Prostate gland (tissue), 2 donors: ENCODE data around the gene COL15A1.

Experiments used
- POLR2A ChIP-seq: fragments of 450-650 bp; IDR thresholded peaks from one replicate; pipeline ENCODE4 v1.6.1; 2016; ENCODE audit warnings: antibody characterized with exemption, mild to moderate bottlenecking
- POLR2AphosphoS5 ChIP-seq: sonication (generic); formaldehyde crosslinking; IDR thresholded peaks from one replicate; pipeline ENCODE4 v1.6.1; 2017; ENCODE audit warnings: antibody characterized with exemption
- TF ChIP-seq, protein P1 (sequence below), 4 experiments: fragments of 200-600 bp in 2 of 4; fragments of 450-650 bp in 2 of 4; sonication (generic) in 2 of 4; IDR thresholded peaks; 1 replicate in 3 of 4; 2 replicates in 1 of 4; pipeline ENCODE4 v1.5.1; 2016 to 2019; ENCODE audit warnings: antibody characterized with exemption in 4 of 4, mild to moderate bottlenecking in 2 of 4, moderate library complexity in 2 of 4

GRCh38 chr9:98998441-98999151, 54.9 kb downstream of the COL15A1 start:
- TF ChIP-seq POLR2A, result no peak
- TF ChIP-seq, protein P1, sequence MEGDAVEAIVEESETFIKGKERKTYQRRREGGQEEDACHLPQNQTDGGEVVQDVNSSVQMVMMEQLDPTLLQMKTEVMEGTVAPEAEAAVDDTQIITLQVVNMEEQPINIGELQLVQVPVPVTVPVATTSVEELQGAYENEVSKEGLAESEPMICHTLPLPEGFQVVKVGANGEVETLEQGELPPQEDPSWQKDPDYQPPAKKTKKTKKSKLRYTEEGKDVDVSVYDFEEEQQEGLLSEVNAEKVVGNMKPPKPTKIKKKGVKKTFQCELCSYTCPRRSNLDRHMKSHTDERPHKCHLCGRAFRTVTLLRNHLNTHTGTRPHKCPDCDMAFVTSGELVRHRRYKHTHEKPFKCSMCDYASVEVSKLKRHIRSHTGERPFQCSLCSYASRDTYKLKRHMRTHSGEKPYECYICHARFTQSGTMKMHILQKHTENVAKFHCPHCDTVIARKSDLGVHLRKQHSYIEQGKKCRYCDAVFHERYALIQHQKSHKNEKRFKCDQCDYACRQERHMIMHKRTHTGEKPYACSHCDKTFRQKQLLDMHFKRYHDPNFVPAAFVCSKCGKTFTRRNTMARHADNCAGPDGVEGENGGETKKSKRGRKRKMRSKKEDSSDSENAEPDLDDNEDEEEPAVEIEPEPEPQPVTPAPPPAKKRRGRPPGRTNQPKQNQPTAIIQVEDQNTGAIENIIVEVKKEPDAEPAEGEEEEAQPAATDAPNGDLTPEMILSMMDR (IDR thresholded peaks at IDR 0.05), result peak; percentile 66 to 84 (median 78)
- TF ChIP-seq POLR2AphosphoS5, result peak; percentile 6
